Gastroesophageal sphincter (tissue), 4 donors: ENCODE measurements around the gene APOL4. TPM values are rescaled to one million over a fixed set of nuclear protein-coding genes. Genes with fewer than 3 reads are reported as not detected.

ENCODE experiments used
- ATAC-seq: fragments of 150-250 bp; one replicate; pipeline ENCODE4 v1.9.1; 2016; ENCODE audit warnings: mild to moderate bottlenecking, moderate library complexity
- H3K27ac ChIP-seq, 4 donors: fragments of 200-600 bp; sonication (generic) in 3 of 4; 1 replicate in 3 of 4; 2 replicates in 1 of 4; pipeline ENCODE4 v1.5.1; 2016 to 2019
- H3K27me3 ChIP-seq: fragments of 200-600 bp; sonication (generic); one replicate; pipeline ENCODE4 v1.5.1; 2019
- H3K36me3 ChIP-seq, 2 donors: fragments of 200-600 bp; sonication (generic); one replicate each; pipeline ENCODE4 v1.5.1; 2019; ENCODE audit warnings: control low read depth in 1 of 2
- H3K4me1 ChIP-seq, 3 donors: fragments of 200-600 bp; sonication (generic); 1 replicate in 2 of 3; 2 replicates in 1 of 3; pipeline ENCODE4 v1.5.1; 2016 to 2019; ENCODE audit warnings: control low read depth in 2 of 3
- H3K4me3 ChIP-seq, 2 donors: fragments of 200-600 bp; sonication (generic); one replicate each; pipeline ENCODE4 v1.5.1; 2019; ENCODE audit warnings: mild to moderate bottlenecking in 1 of 2, moderate library complexity in 1 of 2
- H3K9me3 ChIP-seq, 3 donors: fragments of 200-600 bp; sonication (generic); one replicate each; pipeline ENCODE4 v1.5.1; 2017 to 2019; ENCODE audit warnings: control low read depth in 2 of 3
- CTCF ChIP-seq, 4 experiments: fragments of 200-600 bp in 2 of 4; fragments of 450-650 bp in 2 of 4; sonication (generic) in 1 of 4; IDR thresholded peaks; one replicate each; pipeline ENCODE4 v1.5.1; 2017 to 2019; ENCODE audit warnings: antibody characterized with exemption in 4 of 4, mild to moderate bottlenecking in 2 of 4, moderate library complexity in 2 of 4
- EP300 ChIP-seq: sonication (generic); formaldehyde crosslinking; IDR thresholded peaks from one replicate; pipeline ENCODE4 v1.6.1; 2017; ENCODE audit warnings: antibody characterized with exemption, mild to moderate bottlenecking
- POLR2A ChIP-seq, 2 donors: fragments of 450-650 bp; IDR thresholded peaks; one replicate each; pipeline ENCODE4 v1.6.1; 2017; ENCODE audit warnings: antibody characterized with exemption in 2 of 2, mild to moderate bottlenecking in 2 of 2, moderate library complexity in 1 of 2
- POLR2AphosphoS5 ChIP-seq: sonication (generic); formaldehyde crosslinking; IDR thresholded peaks from one replicate; pipeline ENCODE4 v1.6.1; 2017; ENCODE audit warnings: antibody characterized with exemption
- WGBS, 2 donors: methylation state at CpG; one replicate each; pipeline ENCODE4 v1.1.5; 2018; ENCODE audit warnings: low coverage in 1 of 2; 5-methylcytosine and 5-hydroxymethylcytosine counted together
- total RNA-seq, 4 donors: library from RNA; depleted of rRNA; stranded (reverse); fragments of >200 nt; gene quantifications; one replicate each; pipeline ENCODE4 v1.1.0, GENCODE V29; 2016

The APOL4 gene
- total RNA-seq, 4 donors from 2014 or later: 1.1 to 18.8 (median 5.4) TPM

GRCh38 chr22:36171941-36172340 lies 29.7 kb downstream of the APOL4 start:
- TF ChIP-seq POLR2A (IDR thresholded peaks at IDR 0.05) (no peak), EP300 (no peak), POLR2AphosphoS5 (no peak), CTCF (IDR thresholded peaks at IDR 0.05) (no peak)
- H3K27me3 ChIP-seq: no peaks in the 10 kb centered on the region
- no peak for ATAC-seq
- WGBS, 2 donors: 45 to 55% methylated on average over 3 of the region's 3 CpGs
- H3K4me1 ChIP-seq: no peaks in the 10 kb centered on the region
- H3K36me3 ChIP-seq: no peaks in the 10 kb centered on the region
- H3K9me3 ChIP-seq: no peaks in the 10 kb centered on the region
- H3K27ac ChIP-seq: no peak overlapping the region
- no peak overlapping the region for H3K4me3 ChIP-seq

- no peak for TF ChIP-seq POLR2A (IDR thresholded peaks at IDR 0.05)
- no peak for TF ChIP-seq EP300
- TF ChIP-seq CTCF (IDR thresholded peaks at IDR 0.05): no peak
- no peak for TF ChIP-seq POLR2AphosphoS5
- Histone ChIP-seq H3K4me3 (no peak overlapping the region), H3K36me3 (no peaks in the 10 kb centered on the region), H3K27ac (no peak overlapping the region), H3K4me1 (peaks cover 0 to 19% (median 0%) of the 10 kb centered on the region in 3 donors), H3K27me3 (no peaks in the 10 kb centered on the region), H3K9me3 (no peaks in the 10 kb centered on the region)
- 76 to 85% methylated on average over 5 to 8 of the region's 10 CpGs for WGBS, 2 donors
- no peak for ATAC-seq
Measured at GRCh38 chr22:36166518-36167220, 34.9 kb downstream of the APOL4 start.

GRCh38 chr22:36166086-36166485 lies 35.5 kb downstream of the APOL4 start:
- TF ChIP-seq CTCF (IDR thresholded peaks at IDR 0.05) (no peak), POLR2A (IDR thresholded peaks at IDR 0.05) (no peak), EP300 (no peak), POLR2AphosphoS5 (no peak)
- H3K36me3 ChIP-seq: no peaks in the 10 kb centered on the region
- no peak overlapping the region for H3K4me3 ChIP-seq
- H3K27ac ChIP-seq: no peak overlapping the region
- no peaks in the 10 kb centered on the region for H3K9me3 ChIP-seq
- H3K27me3 ChIP-seq: no peaks in the 10 kb centered on the region
- WGBS, 2 donors: 100% methylated on average over 1 to 3 of the region's 3 CpGs
- peaks cover 0 to 24% (median 0%) of the 10 kb centered on the region in 3 donors for H3K4me1 ChIP-seq
- ATAC-seq: no peak

GRCh38 chr22:36165141-36165540 lies 36.5 kb downstream of the APOL4 start:
- no peak for ATAC-seq
- Histone ChIP-seq H3K4me1 (peaks cover 0 to 34% (median 4%) of the 10 kb centered on the region in 3 donors), H3K27me3 (no peaks in the 10 kb centered on the region), H3K9me3 (no peaks in the 10 kb centered on the region), H3K4me3 (no peak overlapping the region), H3K27ac (no peak overlapping the region), H3K36me3 (no peaks in the 10 kb centered on the region)
- TF ChIP-seq CTCF (IDR thresholded peaks at IDR 0.05) (no peak), POLR2A (IDR thresholded peaks at IDR 0.05) (no peak), POLR2AphosphoS5 (no peak), EP300 (no peak)
- WGBS, 2 donors: 92 to 94% methylated on average over 2 of the region's 2 CpGs

- no peak for TF ChIP-seq POLR2AphosphoS5
- 93 to 100% methylated on average over 1 of the region's 1 CpG for WGBS, 2 donors
- Histone ChIP-seq H3K9me3 (no peaks in the 10 kb centered on the region), H3K27me3 (no peaks in the 10 kb centered on the region), H3K27ac (no peak overlapping the region), H3K4me3 (no peak overlapping the region), H3K4me1 (peaks cover 0 to 38% (median 4%) of the 10 kb centered on the region in 3 donors), H3K36me3 (no peaks in the 10 kb centered on the region)
- no peak for ATAC-seq
Measured at GRCh38 chr22:36164621-36165020, 37.0 kb downstream of the APOL4 start.
